Esophagus squamous epithelium (tissue), 5 donors: ENCODE data around the gene COX19. TPM values are rescaled to one million over a fixed set of nuclear protein-coding genes. Genes with fewer than 3 reads are reported as not detected.
A peak's percentile ranks its signal among the peaks of the same experiment; 100 is the strongest.

ENCODE experiments used
- DNase-seq: peaks from one replicate; lab custom pipeline; 2025; lab: John Stamatoyannopoulos, UW
- H3K27ac ChIP-seq, 4 donors: fragments of 200-600 bp; sonication (generic); one replicate each; pipeline ENCODE4 v1.5.1; 2016 to 2019; ENCODE audit warnings: mild to moderate bottlenecking in 1 of 4
- H3K27me3 ChIP-seq, 4 donors: fragments of 200-600 bp; sonication (generic); 1 replicate in 3 of 4; 2 replicates in 1 of 4; pipeline versions ENCODE4 v1.5.1 to v1.6.0; 2017 to 2021; ENCODE audit warnings: antibody characterized with exemption in 1 of 4
- H3K36me3 ChIP-seq, 3 donors: fragments of 200-600 bp; sonication (generic); one replicate each; pipeline ENCODE4 v1.5.1; 2016 to 2019
- H3K4me1 ChIP-seq, 3 donors: fragments of 200-600 bp; sonication (generic); one replicate each; pipeline ENCODE4 v1.5.1; 2017 to 2019
- H3K4me3 ChIP-seq, 4 donors: fragments of 200-600 bp; sonication (generic); 1 replicate in 3 of 4; 2 replicates in 1 of 4; pipeline ENCODE4 v1.5.1; 2016 to 2019; ENCODE audit warnings: mild to moderate bottlenecking in 2 of 4, moderate library complexity in 1 of 4
- H3K9me3 ChIP-seq, 3 donors: fragments of 200-600 bp; sonication (generic); one replicate each; pipeline ENCODE4 v1.5.1; 2016 to 2019
- CTCF ChIP-seq, 6 experiments: fragments of 450-650 bp in 4 of 6; fragments of 200-600 bp in 2 of 6; sonication (generic) in 2 of 6; IDR thresholded peaks; one replicate each; pipeline ENCODE4 v1.5.1; 2016 to 2019; ENCODE audit warnings: antibody characterized with exemption in 6 of 6, mild to moderate bottlenecking in 4 of 6, moderate library complexity in 4 of 6
- POLR2A ChIP-seq, 4 donors: fragments of 450-650 bp; IDR thresholded peaks; one replicate each; pipeline ENCODE4 v1.6.1; 2017; ENCODE audit warnings: antibody characterized with exemption in 4 of 4, mild to moderate bottlenecking in 4 of 4, moderate library complexity in 3 of 4
- WGBS, 2 donors: methylation state at CpG; one replicate each; pipeline ENCODE4 v1.1.5; 2018; 5-methylcytosine and 5-hydroxymethylcytosine counted together
- intact Hi-C: fragments of 100-400 bp; cut with DNase I; formaldehyde crosslinking; loops from one replicate; pipeline ENCODE4 v1.15.0; 2022
- total RNA-seq, 4 donors: library from RNA; depleted of rRNA; stranded (reverse); fragments of >200 nt; gene quantifications; one replicate each; pipeline ENCODE4 v1.1.0, GENCODE V29; 2016
- donor health status: DM: yes; HTN: yes; CAD: no.

Gene COX19
- total RNA-seq, 4 donors from 2014 or later, result 4.0 to 13.0 (median 6.9) TPM

- intact Hi-C loops, result no loop called here
- WGBS, 2 donors, result 76 to 81% methylated on average over 19 to 20 of the region's 20 CpGs
- Histone ChIP-seq H3K4me3 (no peak overlapping the region), H3K9me3 (no peaks in the 10 kb centered on the region), H3K27me3 (peaks cover 0 to 60% (median 0%) of the 10 kb centered on the region in 4 donors), H3K27ac (no peak overlapping the region), H3K4me1 (peaks cover 10 to 26% (median 13%) of the 10 kb centered on the region in 3 donors), H3K36me3 (no peaks in the 10 kb centered on the region)
- DNase-seq, result no peak
- no peak for TF ChIP-seq CTCF (IDR thresholded peaks at IDR 0.05)
- no peak for TF ChIP-seq POLR2A (IDR thresholded peaks at IDR 0.05)
Observed at GRCh38 chr7:959271-959670, 16.1 kb downstream of the COX19 start.

- Histone ChIP-seq H3K27ac (no peak overlapping the region), H3K4me1 (peaks cover 9 to 24% (median 14%) of the 10 kb centered on the region in 3 donors), H3K36me3 (no peaks in the 10 kb centered on the region), H3K4me3 (no peak overlapping the region), H3K9me3 (no peaks in the 10 kb centered on the region), H3K27me3 (peaks cover 0 to 67% (median 0%) of the 10 kb centered on the region in 4 donors)
- WGBS, 2 donors, result 69 to 79% methylated on average over 4 to 8 of the region's 36 CpGs
- intact Hi-C loops, result no loop called here
- DNase-seq, result no peak
- TF ChIP-seq POLR2A (IDR thresholded peaks at IDR 0.05), result no peak
- TF ChIP-seq CTCF (IDR thresholded peaks at IDR 0.05), result no peak
Observed at GRCh38 chr7:958221-959200, 16.8 kb downstream of the COX19 start.

- DNase-seq, result no peak
- WGBS, 2 donors, result 81 to 84% methylated on average over 7 to 9 of the region's 32 CpGs
Observed at GRCh38 chr7:957418-958220, 17.7 kb downstream of the COX19 start.

GRCh38 chr7:956031-956430, 19.3 kb downstream of the COX19 start:
- Histone ChIP-seq H3K27ac (peak overlapping the region in 1 of 4 donors; percentile 6), H3K9me3 (no peaks in the 10 kb centered on the region), H3K4me3 (no peak overlapping the region), H3K4me1 (peaks cover 12 to 29% (median 19%) of the 10 kb centered on the region in 3 donors), H3K36me3 (no peaks in the 10 kb centered on the region), H3K27me3 (peaks cover 0 to 80% (median 0%) of the 10 kb centered on the region in 4 donors)
- intact Hi-C loops, result no loop called here
- 68 to 78% methylated on average over 8 to 9 of the region's 10 CpGs for WGBS, 2 donors
- DNase-seq, result no peak
- no peak for TF ChIP-seq CTCF (IDR thresholded peaks at IDR 0.05)
- no peak for TF ChIP-seq POLR2A (IDR thresholded peaks at IDR 0.05)

More at GRCh38 chr7:957418-958220, 17.7 kb downstream of the COX19 start:
- H3K4me1 ChIP-seq, result peaks cover 12 to 24% (median 18%) of the 10 kb centered on the region in 3 donors
- H3K27me3 ChIP-seq, result peaks cover 0 to 76% (median 0%) of the 10 kb centered on the region in 4 donors
- no peak overlapping the region for H3K4me3 ChIP-seq
- no peak for TF ChIP-seq POLR2A (IDR thresholded peaks at IDR 0.05)
- no peak for TF ChIP-seq CTCF (IDR thresholded peaks at IDR 0.05)
- no peaks in the 10 kb centered on the region for H3K9me3 ChIP-seq
- no peaks in the 10 kb centered on the region for H3K36me3 ChIP-seq
- H3K27ac ChIP-seq, result no peak overlapping the region
- intact Hi-C loops, result no loop called here
